HepG2 (cell line): ENCODE measurements around the gene CDC25C. TPM values are rescaled to one million over a fixed set of nuclear protein-coding genes. Genes with fewer than 3 reads are reported as not detected.

ENCODE experiments used
- ARHGAP35 ChIP-seq: sonication (generic); formaldehyde crosslinking; IDR thresholded peaks from 2 replicates; pipeline ENCODE4 v1.9.0; 2022; ENCODE audit warnings: mild to moderate bottlenecking, inconsistent platforms, moderate library complexity, missing genetic modification reagents, borderline replicate concordance
- ARNT2 ChIP-seq: sonication (generic); formaldehyde crosslinking; IDR thresholded peaks from 2 replicates; pipeline ENCODE4 v1.8.0; 2022; ENCODE audit warnings: mild to moderate bottlenecking, low read depth, missing genetic modification reagents, moderate library complexity
- MAZ ChIP-seq, 2 experiments: sonication (generic) in 1 of 2; formaldehyde crosslinking in 1 of 2; IDR thresholded peaks; 2 replicates each; pipeline versions ENCODE4 v1.5.0 to v1.6.1; 2012 to 2020; ENCODE audit warnings: low read depth in 2 of 2, mild to moderate bottlenecking in 2 of 2, borderline replicate concordance in 1 of 2, improper control_type of control experiment in 1 of 2, low read length in 1 of 2, missing genetic modification reagents in 1 of 2, moderate library complexity in 1 of 2
- MYPOP ChIP-seq: sonication (generic); formaldehyde crosslinking; IDR thresholded peaks from 2 replicates; pipeline ENCODE4 v1.8.1; 2023; ENCODE audit warnings: mild to moderate bottlenecking, moderate library complexity, missing genetic modification reagents
- NCOA5 ChIP-seq: sonication (generic); formaldehyde crosslinking; IDR thresholded peaks from 2 replicates; pipeline ENCODE4 v1.4.0; 2020; ENCODE audit warnings: missing genetic modification reagents
- TAF1 ChIP-seq: sonication (generic); formaldehyde crosslinking; IDR thresholded peaks from 2 replicates; pipeline ENCODE4 v1.4.0; 2020; ENCODE audit warnings: missing genetic modification reagents
- TFDP1 ChIP-seq: IDR thresholded peaks from 2 replicates; pipeline ENCODE4 v1.6.1; 2016; ENCODE audit warnings: missing compliant biosample characterization, missing genetic modification reagents, borderline replicate concordance
- ZC3H13 ChIP-seq: sonication (generic); formaldehyde crosslinking; IDR thresholded peaks from 2 replicates; pipeline ENCODE4 v1.8.1; 2023; ENCODE audit warnings: mild to moderate bottlenecking, missing genetic modification reagents, moderate library complexity
- ZC3H4 ChIP-seq: sonication (generic); formaldehyde crosslinking; IDR thresholded peaks from 2 replicates; pipeline ENCODE4 v1.4.0; 2020; ENCODE audit warnings: missing genetic modification reagents, borderline replicate concordance
- ZFP62 ChIP-seq: sonication (generic); formaldehyde crosslinking; IDR thresholded peaks from 2 replicates; pipeline ENCODE4 v1.4.0; 2020; ENCODE audit warnings: missing genetic modification reagents
- ZNF138 ChIP-seq: sonication (generic); formaldehyde crosslinking; IDR thresholded peaks from 2 replicates; pipeline ENCODE4 v1.5.0; 2020; ENCODE audit warnings: mild to moderate bottlenecking, low read depth, missing genetic modification reagents
- ZNF160 ChIP-seq: sonication (generic); formaldehyde crosslinking; IDR thresholded peaks from 2 replicates; pipeline ENCODE4 v1.8.0; 2022; ENCODE audit warnings: mild to moderate bottlenecking, inconsistent platforms, missing genetic modification reagents
- ZNF180 ChIP-seq: sonication (generic); formaldehyde crosslinking; IDR thresholded peaks from 2 replicates; pipeline ENCODE4 v1.4.0; 2020; ENCODE audit warnings: low read depth, missing genetic modification reagents, borderline replicate concordance
- ZNF20 ChIP-seq: sonication (generic); formaldehyde crosslinking; IDR thresholded peaks from 2 replicates; pipeline ENCODE4 v1.4.0; 2020; ENCODE audit warnings: mild to moderate bottlenecking, moderate library complexity, missing genetic modification reagents
- ZNF205 ChIP-seq: IDR thresholded peaks from 2 replicates; pipeline ENCODE4 v1.6.1; 2018; ENCODE audit warnings: missing biosample characterization, missing genetic modification reagents
- ZNF530 ChIP-seq: sonication (generic); formaldehyde crosslinking; IDR thresholded peaks from 2 replicates; pipeline ENCODE4 v1.5.0; 2020; ENCODE audit warnings: low read depth, mild to moderate bottlenecking, missing genetic modification reagents
- ZSCAN20 ChIP-seq: sonication (generic); formaldehyde crosslinking; IDR thresholded peaks from 2 replicates; pipeline ENCODE4 v1.4.0; 2020; ENCODE audit warnings: missing genetic modification reagents, mild to moderate bottlenecking, borderline replicate concordance
- ZSCAN21 ChIP-seq: sonication (generic); formaldehyde crosslinking; IDR thresholded peaks from 2 replicates; pipeline ENCODE4 v1.8.0; 2022; ENCODE audit warnings: mild to moderate bottlenecking, missing genetic modification reagents, moderate library complexity, borderline replicate concordance
- polyA plus RNA-seq, 8 experiments: library from polyadenylated mRNA; depleted of rRNA in 3 of 8; stranded (reverse) in 7 of 8; unstranded in 1 of 8; fragments of >200 nt; fragmentation: Illumina TruSeq in 4 of 8; extraction: Trizol in 4 of 8; gene quantifications; 2 replicates each; pipeline versions ENCODE4 v1.2.1 to v1.2.3, GENCODE V29; 2011 to 2016; ENCODE audit warnings: low read depth in 4 of 8, missing spikeins in 1 of 8, mixed read lengths in 1 of 8; ENCODE audit not compliant: insufficient read depth in 1 of 8
- total RNA-seq, 5 experiments: library from RNA; depleted of rRNA; stranded (reverse); fragments of >200 nt; fragmentation: Illumina TruSeq; extraction: Trizol; gene quantifications; 2 replicates each; pipeline ENCODE4 v1.2.3, GENCODE V29; 2016; ENCODE audit warnings: low read depth in 1 of 5
- TF ChIP-seq, protein P1 (sequence below), 2 experiments: sonication (generic) in 1 of 2; formaldehyde crosslinking in 1 of 2; IDR thresholded peaks; 2 replicates each; pipeline versions ENCODE4 v1.6.1 to v1.9.0; 2014 to 2022; ENCODE audit warnings: antibody characterized with exemption in 1 of 2, borderline replicate concordance in 1 of 2, inconsistent platforms in 1 of 2, low read depth in 1 of 2, missing genetic modification reagents in 1 of 2

CDC25C gene
- total and polyA plus RNA-seq, 2 of the 13 experiments (the other 11 are each of a cell fraction or from before 2014, with no cell fraction given), result 17.7 to 27.6 TPM

DNA sequence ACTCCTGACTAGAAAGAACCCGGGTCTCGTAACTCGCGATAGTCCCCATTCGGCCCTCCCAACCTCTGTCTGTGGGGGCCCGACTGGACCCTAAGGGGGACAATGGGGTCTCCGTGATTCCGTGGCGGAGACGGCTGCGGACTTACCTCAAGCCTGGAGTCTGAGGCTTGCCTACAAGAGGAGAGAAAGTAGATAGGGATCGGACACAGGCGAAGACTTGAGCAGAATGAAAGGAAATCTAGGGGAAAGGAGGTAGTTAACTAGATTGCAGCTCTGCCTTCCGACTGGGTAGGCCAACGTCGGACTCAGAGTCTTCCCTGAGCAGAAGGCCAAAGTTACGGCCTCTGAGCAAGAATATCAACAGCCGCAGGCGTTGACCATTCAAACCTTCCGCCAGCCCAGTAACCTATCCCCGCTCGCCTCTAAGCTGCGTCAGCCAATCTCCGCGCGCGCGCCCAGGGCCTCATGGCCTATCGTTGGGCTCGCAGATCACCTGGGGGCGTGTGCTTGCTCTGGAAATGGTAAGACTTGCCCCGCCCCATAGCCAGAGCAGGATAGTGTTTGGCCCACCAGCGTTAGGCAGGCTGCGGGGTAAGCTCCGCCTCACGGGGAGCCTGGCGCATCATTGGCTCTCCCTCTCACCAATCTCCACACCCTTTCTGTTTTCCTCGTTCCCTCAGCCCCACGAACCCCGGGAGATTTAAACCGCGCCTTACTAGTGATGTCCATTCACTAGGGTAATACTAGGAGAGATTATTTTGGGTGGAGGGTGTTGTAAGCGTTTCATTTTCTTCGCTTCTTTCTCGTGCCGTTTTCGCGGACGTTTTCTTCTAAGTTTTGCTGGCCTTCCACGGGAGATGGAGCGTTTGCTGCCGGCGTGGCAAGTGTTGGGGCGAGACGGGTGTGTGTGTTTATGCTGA lies at the start of gene CDC25C (continued):
- TF ChIP-seq, protein P1, sequence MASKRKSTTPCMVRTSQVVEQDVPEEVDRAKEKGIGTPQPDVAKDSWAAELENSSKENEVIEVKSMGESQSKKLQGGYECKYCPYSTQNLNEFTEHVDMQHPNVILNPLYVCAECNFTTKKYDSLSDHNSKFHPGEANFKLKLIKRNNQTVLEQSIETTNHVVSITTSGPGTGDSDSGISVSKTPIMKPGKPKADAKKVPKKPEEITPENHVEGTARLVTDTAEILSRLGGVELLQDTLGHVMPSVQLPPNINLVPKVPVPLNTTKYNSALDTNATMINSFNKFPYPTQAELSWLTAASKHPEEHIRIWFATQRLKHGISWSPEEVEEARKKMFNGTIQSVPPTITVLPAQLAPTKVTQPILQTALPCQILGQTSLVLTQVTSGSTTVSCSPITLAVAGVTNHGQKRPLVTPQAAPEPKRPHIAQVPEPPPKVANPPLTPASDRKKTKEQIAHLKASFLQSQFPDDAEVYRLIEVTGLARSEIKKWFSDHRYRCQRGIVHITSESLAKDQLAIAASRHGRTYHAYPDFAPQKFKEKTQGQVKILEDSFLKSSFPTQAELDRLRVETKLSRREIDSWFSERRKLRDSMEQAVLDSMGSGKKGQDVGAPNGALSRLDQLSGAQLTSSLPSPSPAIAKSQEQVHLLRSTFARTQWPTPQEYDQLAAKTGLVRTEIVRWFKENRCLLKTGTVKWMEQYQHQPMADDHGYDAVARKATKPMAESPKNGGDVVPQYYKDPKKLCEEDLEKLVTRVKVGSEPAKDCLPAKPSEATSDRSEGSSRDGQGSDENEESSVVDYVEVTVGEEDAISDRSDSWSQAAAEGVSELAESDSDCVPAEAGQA (IDR thresholded peaks at IDR 0.05; ENCODE audit: low read depth), result no peak
- TF ChIP-seq, protein P1 (CRISPR knock-in tag; IDR thresholded peaks at IDR 0.05; ENCODE audit: borderline replicate concordance), result no peak
- TF ChIP-seq ARHGAP35 (CRISPR knock-in tag) (no peak), MAZ (IDR thresholded peaks at IDR 0.05; ENCODE audit: borderline replicate concordance, low read depth, low read length) (no peak), MAZ (CRISPR knock-in tag; IDR thresholded peaks at IDR 0.05; ENCODE audit: low read depth) (0 out of 2 replicates have a peak, but pooled peaks have one; percentile 16), ZFP62 (CRISPR knock-in tag) (no peak), ARNT2 (CRISPR knock-in tag) (peak; percentile 89), NCOA5 (CRISPR knock-in tag) (no peak), ZNF180 (CRISPR knock-in tag) (0 out of 2 replicates have a peak, but pooled peaks have one; percentile 42), TAF1 (peak; percentile 77; the same call in 1 of the 2 replicates), ZSCAN20 (0 out of 2 replicates have a peak, but pooled peaks have one; percentile 76), MYPOP (CRISPR knock-in tag) (peak; percentile 87; the same call in 1 of the 2 replicates), TFDP1 (CRISPR knock-in tag) (peak; percentile 98), ZNF205 (CRISPR knock-in tag) (no peak; the same call in 1 of the 2 replicates), ZNF138 (CRISPR knock-in tag) (0 out of 2 replicates have a peak, but pooled peaks have one; percentile 35), ZNF160 (CRISPR knock-in tag) (peak; percentile 72; the same call in 1 of the 2 replicates), ZSCAN21 (CRISPR knock-in tag) (0 out of 2 replicates have a peak, but pooled peaks have one; percentile 67), ZC3H4 (no peak), ZNF530 (CRISPR knock-in tag) (no peak), ZNF20 (CRISPR knock-in tag) (no peak), ZC3H13 (CRISPR knock-in tag) (0 out of 2 replicates have a peak, but pooled peaks have one; percentile 60)
